GM12878 (cell line): ENCODE results near the gene MSMB. TPM values are rescaled to one million over a fixed set of nuclear protein-coding genes. Genes with fewer than 3 reads are reported as not detected.

Experiments
- ATAC-seq: fragments of 200-7000 bp; cut with Tn5 transposase; 3 replicates; pipeline ENCODE4 v1.9.1; 2020; ENCODE audit warnings: mild to moderate bottlenecking, moderate library complexity
- BruUV-seq: library from RNA; stranded (reverse); fragments of 400-500 nt; replicated peaks from 2 replicates; lab custom pipeline; 2021; lab: Mats Ljungman, UMichigan
- CTCF ChIA-PET: fragments of 300-600 bp; sonication (Branson Sonifier 250); formaldehyde crosslinking; extraction: SDS; loops from one replicate; lab custom pipeline; 2021; ENCODE audit warnings: inconsistent platforms; lab: Yijun Ruan, JAX
- POLR2A ChIA-PET: fragments of 350-600 bp; formaldehyde crosslinking; extraction: SDS; loops from one replicate; lab custom pipeline; 2021; ENCODE audit warnings: inconsistent platforms; lab: Charles Lee
- RAD21 ChIA-PET: fragments of 300-600 bp; sonication (Branson Sonifier 250); formaldehyde crosslinking; loops from one replicate; lab custom pipeline; 2023; ENCODE audit warnings: antibody characterized with exemption; ENCODE audit not compliant: unreplicated experiment; lab: Charles Lee
- SMC1A ChIA-PET: fragments of 300-600 bp; sonication (Branson Sonifier 250); formaldehyde crosslinking; loops from one replicate; lab custom pipeline; 2023; ENCODE audit not compliant: unreplicated experiment, uncharacterized antibody; lab: Charles Lee
- DNase-seq: peaks from one replicate; pipeline ENCODE4 v3.0.0-alpha.2; 2011; ENCODE audit warnings: low read depth, low spot score
- FAIRE-seq: peaks from 3 replicates; lab custom pipeline; 2011; peaks lifted over from hg19 to GRCh38; lab: Jason Lieb, UNC
- H2AFZ ChIP-seq: 2 replicates; pipeline ENCODE4 v1.6.0; 2011; ENCODE audit warnings: low read depth, low read length, control low read depth; ENCODE audit not compliant: control insufficient read depth
- H3K27ac ChIP-seq: 2 replicates; pipeline ENCODE4 v1.5.1; 2011; ENCODE audit warnings: control low read depth; ENCODE audit not compliant: control insufficient read depth, insufficient read depth
- H3K27me3 ChIP-seq, 2 experiments: replicated peaks in 1 of 2; 2 replicates each; pipeline versions ENCODE4 v1.6.0 to v1.6.1; 2011; ENCODE audit warnings: low read length in 1 of 2; ENCODE audit not compliant: control insufficient read depth in 2 of 2, insufficient read depth in 2 of 2
- H3K36me3 ChIP-seq, 2 experiments: 2 replicates each; pipeline ENCODE4 v1.5.1; 2011; ENCODE audit warnings: low read length in 1 of 2; ENCODE audit not compliant: control insufficient read depth in 2 of 2, insufficient read depth in 2 of 2
- H3K4me1 ChIP-seq: 2 replicates; pipeline ENCODE4 v1.6.1; 2011; ENCODE audit warnings: mild to moderate bottlenecking, low read length, moderate library complexity, mixed read lengths; ENCODE audit not compliant: control insufficient read depth, insufficient read depth
- H3K4me2 ChIP-seq: 2 replicates; pipeline ENCODE4 v1.6.0; 2011; ENCODE audit warnings: control low read depth; ENCODE audit not compliant: control insufficient read depth, insufficient read depth
- H3K4me3 ChIP-seq: fragments of 200-600 bp; sonication (generic); 2 replicates; pipeline ENCODE4 v1.5.1; 2016
- H3K79me2 ChIP-seq: 2 replicates; pipeline ENCODE4 v1.6.0; 2011; ENCODE audit warnings: low read length; ENCODE audit not compliant: control insufficient read depth, insufficient read depth
- H3K9ac ChIP-seq: 2 replicates; pipeline ENCODE4 v1.8.0; 2011; ENCODE audit warnings: low read length, control low read depth, mixed read lengths; ENCODE audit not compliant: control insufficient read depth, insufficient read depth
- H3K9me3 ChIP-seq: replicated peaks from 3 replicates; pipeline ENCODE4 v1.5.1; 2011; ENCODE audit warnings: mild to moderate bottlenecking, low read length; ENCODE audit not compliant: control insufficient read depth, insufficient read depth
- H4K20me1 ChIP-seq: 2 replicates; pipeline ENCODE4 v1.6.0; 2011; ENCODE audit not compliant: control insufficient read depth, insufficient read depth
- ATF7 ChIP-seq: fragments of 450-650 bp; IDR thresholded peaks from 2 replicates; pipeline ENCODE4 v1.6.1; 2016; ENCODE audit warnings: low read depth, mild to moderate bottlenecking
- CEBPB ChIP-seq, 2 experiments: fragments of 150-350 bp in 1 of 2; IDR thresholded peaks; 2 replicates each; pipeline ENCODE4 v1.6.1; 2012 to 2014; ENCODE audit warnings: low read depth in 2 of 2, low read length in 2 of 2, borderline replicate concordance in 1 of 2, inconsistent platforms in 1 of 2
- CHD4 ChIP-seq: fragments of 200-600 bp; sonication (generic); IDR thresholded peaks from 2 replicates; pipeline ENCODE4 v1.6.1; 2016; ENCODE audit warnings: mild to moderate bottlenecking
- EED ChIP-seq: sonication (generic); IDR thresholded peaks from 2 replicates; pipeline ENCODE4 v1.6.1; 2016; ENCODE audit warnings: antibody characterized with exemption, low read depth
- EP300 ChIP-seq, 2 experiments: fragments of 150-350 bp in 1 of 2; IDR thresholded peaks; 2 replicates each; pipeline ENCODE4 v1.6.1; 2011 to 2012; ENCODE audit warnings: low read depth in 2 of 2, low read length in 2 of 2, borderline replicate concordance in 1 of 2, improper control_type of control experiment in 1 of 2, inconsistent platforms in 1 of 2; ENCODE audit not compliant: control insufficient read depth in 1 of 2
- NBN ChIP-seq: fragments of 450-650 bp; IDR thresholded peaks from 2 replicates; pipeline ENCODE4 v1.6.1; 2016
- POLR2AphosphoS2 ChIP-seq: IDR thresholded peaks from 2 replicates; pipeline ENCODE4 v1.6.1; 2011; ENCODE audit warnings: low read depth, mild to moderate bottlenecking, low read length, improper control_type of control experiment, moderate library complexity
- RAD21 ChIP-seq: IDR thresholded peaks from 2 replicates; pipeline ENCODE4 v1.6.1; 2011; ENCODE audit warnings: mild to moderate bottlenecking, low read depth, low read length, moderate library complexity; ENCODE audit not compliant: insufficient read depth
- SIX5 ChIP-seq: IDR thresholded peaks from 2 replicates; pipeline ENCODE4 v1.6.1; 2011; ENCODE audit warnings: mild to moderate bottlenecking, low read depth, low read length, moderate library complexity; ENCODE audit not compliant: severe bottlenecking
- SMAD5 ChIP-seq: IDR thresholded peaks from 2 replicates; pipeline ENCODE4 v1.6.1; 2016; ENCODE audit warnings: antibody characterized with exemption, low read depth
- STAT3 ChIP-seq: IDR thresholded peaks from 2 replicates; pipeline ENCODE4 v1.6.1; 2011; ENCODE audit warnings: low read depth, low read length, improper control_type of control experiment
- SUPT20H ChIP-seq: IDR thresholded peaks from 2 replicates; pipeline ENCODE4 v1.6.1; 2011; ENCODE audit warnings: low read depth, mild to moderate bottlenecking, low read length, moderate library complexity, borderline replicate concordance; ENCODE audit not compliant: control insufficient read depth
- YY1 ChIP-seq: IDR thresholded peaks from 2 replicates; pipeline ENCODE4 v1.6.1; 2011; ENCODE audit warnings: low read depth, mild to moderate bottlenecking, low read length
- ZNF622 ChIP-seq: fragments of 450-650 bp; IDR thresholded peaks from 2 replicates; pipeline ENCODE4 v1.6.1; 2017; ENCODE audit warnings: mild to moderate bottlenecking, inconsistent platforms
- ZSCAN29 ChIP-seq: fragments of 450-650 bp; IDR thresholded peaks from 2 replicates; pipeline ENCODE4 v1.6.1; 2017; ENCODE audit warnings: mild to moderate bottlenecking, moderate library complexity
- in situ Hi-C: fragments of 300-500 bp; cut with MboI; formaldehyde crosslinking; loops from 9 replicates; pipeline ENCODE4 v1.14.3; 2018; ENCODE audit warnings: mixed read lengths
- intact Hi-C: fragments of 100-400 bp; cut with micrococcal nuclease; formaldehyde crosslinking; loops from one replicate; pipeline ENCODE4 v1.14.2; 2022; ENCODE audit not compliant: unreplicated experiment
- polyA plus RNA-seq, 11 experiments: library from polyadenylated mRNA; depleted of rRNA in 4 of 11; unstranded in 6 of 11; stranded (reverse) in 5 of 11; fragments of >200 nt; fragmentation: Nextera tagmentation in 4 of 11; fragmentation: Illumina TruSeq in 1 of 11; extraction: Ambion mirVana in 4 of 11; extraction: Trizol in 1 of 11; gene quantifications; 1 replicate in 1 of 11; 2 replicates in 10 of 11; pipeline versions ENCODE4 v1.2.1 to v1.2.3, GENCODE V29; 2011 to 2016; ENCODE audit warnings: inconsistent platforms in 2 of 11, missing spikeins in 2 of 11, low read depth in 1 of 11
- total RNA-seq, 4 experiments: library from RNA; depleted of rRNA in 3 of 4; stranded (reverse); fragments of >200 nt in 3 of 4; fragmentation: Illumina TruSeq in 1 of 4; extraction: Trizol in 1 of 4; gene quantifications; 2 replicates each; pipeline versions ENCODE4 v1.2.1 to v1.2.3, GENCODE V29; 2013 to 2021
- TF ChIP-seq, protein P1 (sequence below): IDR thresholded peaks from 2 replicates; pipeline ENCODE4 v1.6.1; 2012; ENCODE audit warnings: low read length, inconsistent platforms
- TF ChIP-seq, protein P2 (sequence below): fragments of 450-650 bp; formaldehyde crosslinking; IDR thresholded peaks from 2 replicates; pipeline ENCODE4 v1.5.0; 2022; ENCODE audit warnings: mild to moderate bottlenecking, missing genetic modification characterization
- TF ChIP-seq, protein P3 (sequence below): fragments of 450-650 bp; IDR thresholded peaks from 2 replicates; pipeline ENCODE4 v1.6.1; 2016; ENCODE audit warnings: mild to moderate bottlenecking

The MSMB gene
- total and polyA plus RNA-seq, 10 of the 15 experiments (the other 5 are each of a cell fraction or from before 2014, with no cell fraction given) = not detected

DNA sequence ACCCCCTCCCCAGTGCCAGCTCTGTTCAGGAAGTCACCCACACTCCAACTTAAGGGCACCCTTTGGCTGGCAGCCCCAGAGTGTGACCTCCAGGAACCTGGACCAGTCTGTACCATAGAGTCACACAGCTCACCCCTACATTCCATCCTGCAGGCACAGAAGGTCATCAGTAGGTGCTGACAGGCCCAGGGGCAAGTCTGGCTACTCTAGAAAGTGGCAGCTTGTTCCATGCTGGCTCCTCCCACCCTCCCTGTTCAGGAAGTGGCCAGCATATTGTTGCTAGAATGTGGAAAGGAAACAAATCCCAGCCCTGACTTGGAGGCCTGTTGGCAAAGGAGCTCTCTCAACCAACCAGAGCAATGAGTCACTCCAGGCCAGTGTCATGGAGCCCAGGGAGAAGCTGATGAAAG, 12.5 kb downstream of the MSMB start:
- no peaks in the 10 kb centered on the region for H4K20me1 ChIP-seq
- ChIA-PET CTCF (no interaction called here), POLR2A (no interaction called here), SMC1A (interaction anchor here (1.2 kb wide), 1 partner anchor 9 kb away, joined by 5 read pairs; no protein-coding TSS in a partner anchor), RAD21 (no interaction called here)
- no peak overlapping the region for H3K27ac ChIP-seq
- H3K9me3 ChIP-seq = no peaks in the 10 kb centered on the region
- H3K4me2 ChIP-seq = no peak overlapping the region
- H3K36me3 ChIP-seq = no peaks in the 10 kb centered on the region
- 0 out of 2 replicates have a peak overlapping the region, but pooled peaks have one; percentile 30 for H2AFZ ChIP-seq
- no peak overlapping the region for H3K4me3 ChIP-seq
- no peaks in the 10 kb centered on the region; the same call in none of the 2 replicates for H3K4me1 ChIP-seq
- FAIRE-seq (no peak), ATAC-seq (no peak), DNase-seq (no peak)
- H3K9ac ChIP-seq = no peak overlapping the region
- no TSS peak for BruUV-seq
- in situ Hi-C loops (no loop called here), intact Hi-C loops (no loop called here)
- TF ChIP-seq SIX5 = no peak
- TF ChIP-seq NBN = no peak
- TF ChIP-seq, protein P1, sequence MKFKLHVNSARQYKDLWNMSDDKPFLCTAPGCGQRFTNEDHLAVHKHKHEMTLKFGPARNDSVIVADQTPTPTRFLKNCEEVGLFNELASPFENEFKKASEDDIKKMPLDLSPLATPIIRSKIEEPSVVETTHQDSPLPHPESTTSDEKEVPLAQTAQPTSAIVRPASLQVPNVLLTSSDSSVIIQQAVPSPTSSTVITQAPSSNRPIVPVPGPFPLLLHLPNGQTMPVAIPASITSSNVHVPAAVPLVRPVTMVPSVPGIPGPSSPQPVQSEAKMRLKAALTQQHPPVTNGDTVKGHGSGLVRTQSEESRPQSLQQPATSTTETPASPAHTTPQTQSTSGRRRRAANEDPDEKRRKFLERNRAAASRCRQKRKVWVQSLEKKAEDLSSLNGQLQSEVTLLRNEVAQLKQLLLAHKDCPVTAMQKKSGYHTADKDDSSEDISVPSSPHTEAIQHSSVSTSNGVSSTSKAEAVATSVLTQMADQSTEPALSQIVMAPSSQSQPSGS = no peak
- TF ChIP-seq EED = no peak
- TF ChIP-seq STAT3 = no peak
- TF ChIP-seq ZNF622 = no peak
- no peak for TF ChIP-seq CHD4
- TF ChIP-seq EP300 (IDR thresholded peaks at IDR 0.05; ENCODE audit: borderline replicate concordance in 1 of 2, control insufficient read depth in 1 of 2, low read depth in 2 of 2, low read length in 2 of 2) = no peak
- TF ChIP-seq SMAD5 = no peak
- no peak for TF ChIP-seq POLR2AphosphoS2
- TF ChIP-seq YY1 = no peak
- no peak for TF ChIP-seq RAD21
- no peak for TF ChIP-seq ATF7
- no peak for TF ChIP-seq ZSCAN29
- TF ChIP-seq, protein P2, sequence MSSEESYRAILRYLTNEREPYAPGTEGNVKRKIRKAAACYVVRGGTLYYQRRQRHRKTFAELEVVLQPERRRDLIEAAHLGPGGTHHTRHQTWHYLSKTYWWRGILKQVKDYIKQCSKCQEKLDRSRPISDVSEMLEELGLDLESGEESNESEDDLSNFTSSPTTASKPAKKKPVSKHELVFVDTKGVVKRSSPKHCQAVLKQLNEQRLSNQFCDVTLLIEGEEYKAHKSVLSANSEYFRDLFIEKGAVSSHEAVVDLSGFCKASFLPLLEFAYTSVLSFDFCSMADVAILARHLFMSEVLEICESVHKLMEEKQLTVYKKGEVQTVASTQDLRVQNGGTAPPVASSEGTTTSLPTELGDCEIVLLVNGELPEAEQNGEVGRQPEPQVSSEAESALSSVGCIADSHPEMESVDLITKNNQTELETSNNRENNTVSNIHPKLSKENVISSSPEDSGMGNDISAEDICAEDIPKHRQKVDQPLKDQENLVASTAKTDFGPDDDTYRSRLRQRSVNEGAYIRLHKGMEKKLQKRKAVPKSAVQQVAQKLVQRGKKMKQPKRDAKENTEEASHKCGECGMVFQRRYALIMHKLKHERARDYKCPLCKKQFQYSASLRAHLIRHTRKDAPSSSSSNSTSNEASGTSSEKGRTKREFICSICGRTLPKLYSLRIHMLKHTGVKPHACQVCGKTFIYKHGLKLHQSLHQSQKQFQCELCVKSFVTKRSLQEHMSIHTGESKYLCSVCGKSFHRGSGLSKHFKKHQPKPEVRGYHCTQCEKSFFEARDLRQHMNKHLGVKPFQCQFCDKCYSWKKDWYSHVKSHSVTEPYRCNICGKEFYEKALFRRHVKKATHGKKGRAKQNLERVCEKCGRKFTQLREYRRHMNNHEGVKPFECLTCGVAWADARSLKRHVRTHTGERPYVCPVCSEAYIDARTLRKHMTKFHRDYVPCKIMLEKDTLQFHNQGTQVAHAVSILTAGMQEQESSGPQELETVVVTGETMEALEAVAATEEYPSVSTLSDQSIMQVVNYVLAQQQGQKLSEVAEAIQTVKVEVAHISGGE = no peak
- TF ChIP-seq SUPT20H = no peak
- TF ChIP-seq, protein P3, sequence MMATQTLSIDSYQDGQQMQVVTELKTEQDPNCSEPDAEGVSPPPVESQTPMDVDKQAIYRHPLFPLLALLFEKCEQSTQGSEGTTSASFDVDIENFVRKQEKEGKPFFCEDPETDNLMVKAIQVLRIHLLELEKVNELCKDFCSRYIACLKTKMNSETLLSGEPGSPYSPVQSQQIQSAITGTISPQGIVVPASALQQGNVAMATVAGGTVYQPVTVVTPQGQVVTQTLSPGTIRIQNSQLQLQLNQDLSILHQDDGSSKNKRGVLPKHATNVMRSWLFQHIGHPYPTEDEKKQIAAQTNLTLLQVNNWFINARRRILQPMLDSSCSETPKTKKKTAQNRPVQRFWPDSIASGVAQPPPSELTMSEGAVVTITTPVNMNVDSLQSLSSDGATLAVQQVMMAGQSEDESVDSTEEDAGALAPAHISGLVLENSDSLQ = no peak
- TF ChIP-seq CEBPB (IDR thresholded peaks at IDR 0.05; ENCODE audit: borderline replicate concordance in 1 of 2, low read depth in 2 of 2, low read length in 2 of 2) = no peak
- H3K27me3 ChIP-seq = no peaks in the 10 kb centered on the region; a peak in 1 of 4 replicates
- H3K79me2 ChIP-seq = peaks cover 18% of the 10 kb centered on the region
